GM10266 (cell line): ENCODE measurements around the gene ZNF655.

ENCODE experiments used
- DNase-seq: peaks from one replicate; pipeline ENCODE4 v3.0.0; 2012; ENCODE audit errors: extremely low spot score
- CTCF ChIP-seq: IDR thresholded peaks from 2 replicates; pipeline ENCODE4 v1.5.1; 2012; ENCODE audit warnings: mild to moderate bottlenecking, low read depth; ENCODE audit not compliant: control insufficient read depth, insufficient read depth; ENCODE audit errors: missing control alignments

The ZNF655 gene, protein sequence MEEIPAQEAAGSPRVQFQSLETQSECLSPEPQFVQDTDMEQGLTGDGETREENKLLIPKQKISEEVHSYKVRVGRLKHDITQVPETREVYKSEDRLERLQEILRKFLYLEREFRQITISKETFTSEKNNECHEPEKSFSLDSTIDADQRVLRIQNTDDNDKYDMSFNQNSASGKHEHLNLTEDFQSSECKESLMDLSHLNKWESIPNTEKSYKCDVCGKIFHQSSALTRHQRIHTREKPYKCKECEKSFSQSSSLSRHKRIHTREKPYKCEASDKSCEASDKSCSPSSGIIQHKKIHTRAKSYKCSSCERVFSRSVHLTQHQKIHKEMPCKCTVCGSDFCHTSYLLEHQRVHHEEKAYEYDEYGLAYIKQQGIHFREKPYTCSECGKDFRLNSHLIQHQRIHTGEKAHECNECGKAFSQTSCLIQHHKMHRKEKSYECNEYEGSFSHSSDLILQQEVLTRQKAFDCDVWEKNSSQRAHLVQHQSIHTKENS

GRCh38 chr7:99558306-99559174, at the start of gene ZNF655:
Gene ZNF655 (plus strand): TSS chr7:99558642. CDS start chr7:99560560, 1,918 bp downstream.
- peak; percentile 93 for DNase-seq
- TF ChIP-seq CTCF, result no peak

DNA sequence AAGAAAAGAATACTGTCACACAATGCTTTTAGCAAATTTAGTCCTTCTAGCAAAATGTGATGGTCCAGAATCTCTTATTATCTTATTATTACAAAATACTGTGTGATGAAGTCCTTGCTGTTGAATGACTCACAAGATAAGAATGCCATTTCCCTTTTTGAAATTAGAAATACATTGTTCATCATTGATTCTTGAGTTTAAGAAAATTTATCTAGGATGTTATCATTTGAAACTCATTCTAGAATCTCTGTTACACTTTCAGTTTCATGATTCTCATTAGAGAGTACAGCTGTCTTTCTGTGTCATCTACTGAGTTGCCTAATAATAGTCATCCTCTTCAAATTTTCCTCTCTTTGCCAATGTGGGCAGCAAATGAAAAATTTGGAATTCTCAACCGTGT, 44.4 kb upstream of the ZNF655 start:
- TF ChIP-seq CTCF, result no peak
- DNase-seq, result no peak

GRCh38 chr7:99521399-99521798, 37.0 kb upstream of the ZNF655 start:
- no peak for DNase-seq
- no peak for TF ChIP-seq CTCF

DNA sequence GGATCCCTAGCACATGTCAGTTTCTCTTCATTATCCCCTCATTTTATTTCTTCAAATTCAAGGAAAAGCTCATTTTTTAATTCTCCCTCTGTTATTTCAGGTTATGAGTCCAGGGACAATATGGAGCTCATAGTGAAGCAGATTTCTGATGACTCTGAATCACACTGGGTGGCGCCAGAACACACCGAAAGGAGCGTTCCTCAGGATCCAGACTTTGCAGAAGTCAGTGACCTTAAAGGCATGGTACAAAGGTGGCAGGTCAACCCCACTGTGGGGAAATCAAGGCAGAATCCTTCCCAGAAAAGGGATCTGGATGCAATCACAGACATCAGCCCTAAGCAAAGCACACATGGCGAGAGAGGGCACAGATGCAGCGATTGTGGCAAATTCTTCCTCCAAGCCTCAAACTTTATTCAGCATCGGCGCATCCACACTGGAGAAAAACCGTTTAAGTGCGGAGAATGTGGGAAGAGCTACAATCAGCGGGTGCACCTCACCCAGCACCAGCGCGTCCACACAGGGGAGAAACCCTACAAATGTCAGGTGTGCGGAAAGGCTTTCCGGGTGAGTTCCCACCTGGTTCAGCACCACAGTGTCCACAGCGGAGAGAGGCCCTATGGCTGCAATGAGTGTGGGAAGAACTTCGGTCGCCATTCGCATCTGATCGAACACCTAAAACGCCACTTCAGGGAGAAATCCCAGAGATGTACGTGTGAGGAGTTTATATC, 32.6 kb upstream of the ZNF655 start:
- TF ChIP-seq CTCF, result no peak
- DNase-seq, result no peak

- no peak for TF ChIP-seq CTCF
- DNase-seq, result no peak
These were observed 27.1 kb upstream of the ZNF655 start for GRCh38 chr7:99531354-99531765.

DNA sequence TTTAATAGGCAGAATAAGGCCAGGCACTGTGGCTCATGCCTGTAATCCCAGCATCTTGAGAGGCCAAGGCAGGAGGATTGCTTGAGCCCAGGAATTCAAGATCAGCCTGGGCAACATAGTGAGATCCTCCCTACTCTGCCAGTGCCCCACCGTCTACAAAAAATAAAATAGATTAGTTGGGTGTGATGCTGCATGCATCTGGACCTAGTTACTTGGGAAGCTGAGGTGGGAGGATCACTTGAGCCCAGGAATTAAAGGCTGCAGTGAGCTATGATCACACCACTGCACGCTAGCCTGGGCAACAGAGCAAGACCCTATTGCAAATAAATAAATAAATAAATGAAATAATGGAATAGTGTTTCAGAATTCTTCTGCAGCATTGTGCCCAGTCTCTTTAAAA, 22.8 kb upstream of the ZNF655 start:
- no peak for DNase-seq
- no peak for TF ChIP-seq CTCF
